Measurements from ENCODE around the gene RRAS2. TPM values are rescaled to one million over a fixed set of nuclear protein-coding genes. Genes with fewer than 3 reads are reported as not detected.

Gene RRAS2
- total RNA-seq, 1 experiment from 2014 or later = 193 TPM

DNA sequence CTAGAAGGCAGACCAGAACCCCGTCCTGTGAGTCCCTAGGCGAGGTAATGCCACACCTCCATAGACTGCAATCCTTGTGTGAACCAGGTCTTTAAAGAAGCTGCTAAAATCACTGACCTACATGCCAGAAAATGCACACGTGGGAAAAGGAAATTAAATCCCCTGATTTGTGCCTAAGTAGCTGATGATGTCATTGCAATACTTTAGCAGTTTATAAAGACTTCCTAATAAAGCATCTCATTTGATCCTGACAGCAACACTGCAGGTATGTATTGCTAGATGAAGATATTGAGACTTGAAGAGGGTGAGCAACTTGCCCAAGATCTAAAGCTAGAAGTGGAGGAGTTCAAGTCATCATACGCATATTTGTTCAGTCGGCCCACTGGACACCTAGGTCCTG, 107.2 kb downstream of the RRAS2 start:
- in situ Hi-C loops (cut with HindIII; ENCODE audit: low pct_unique_long_range_greater_than_20kb, low sequenced_read_pairs) = no loop called here
- DNase-seq (ENCODE audit: low read depth) = no peak

DNA sequence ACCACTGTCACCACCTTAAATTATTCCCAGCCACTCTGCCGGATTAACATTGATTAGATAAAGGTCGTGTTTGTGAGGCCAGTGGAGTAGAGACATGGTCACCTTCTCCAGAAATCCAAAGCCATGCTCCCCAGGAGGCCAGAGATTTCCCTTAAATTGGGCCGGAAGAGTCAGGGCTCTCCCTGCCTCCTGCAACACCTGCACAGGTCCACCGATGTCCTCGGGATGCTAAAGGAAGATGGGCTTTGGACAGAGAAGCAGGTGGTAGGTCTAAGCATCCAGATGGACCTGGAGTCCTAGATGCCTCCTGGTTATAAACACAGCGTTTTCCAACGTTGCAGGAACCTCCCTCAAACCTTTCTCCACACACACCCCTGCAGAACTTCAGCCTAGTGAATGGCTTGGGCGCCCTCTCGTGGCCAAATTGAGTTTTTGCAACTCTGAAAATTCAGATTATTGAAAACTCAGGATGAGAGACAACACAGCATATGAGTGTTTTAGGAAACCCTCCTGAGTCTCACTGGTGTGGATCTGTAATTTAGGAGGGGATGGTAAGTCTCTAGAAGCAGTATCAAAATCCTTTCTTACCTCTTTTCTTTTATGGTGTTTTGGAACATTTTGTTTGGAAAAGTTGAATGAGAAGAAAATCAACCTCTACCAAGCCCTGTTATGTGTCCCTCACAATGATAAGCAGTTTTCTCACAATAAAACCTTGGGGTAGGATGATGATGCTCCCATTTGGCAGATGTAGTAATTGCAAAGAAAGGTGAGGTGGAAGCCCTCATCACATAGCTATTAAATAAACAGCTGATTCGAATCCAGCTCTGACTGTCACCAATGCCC, 109.6 kb downstream of the RRAS2 start:
- DNase-seq (ENCODE audit: low read depth) = peak; percentile 44
- in situ Hi-C loops (cut with HindIII; ENCODE audit: low pct_unique_long_range_greater_than_20kb, low sequenced_read_pairs) = no loop called here

DNA sequence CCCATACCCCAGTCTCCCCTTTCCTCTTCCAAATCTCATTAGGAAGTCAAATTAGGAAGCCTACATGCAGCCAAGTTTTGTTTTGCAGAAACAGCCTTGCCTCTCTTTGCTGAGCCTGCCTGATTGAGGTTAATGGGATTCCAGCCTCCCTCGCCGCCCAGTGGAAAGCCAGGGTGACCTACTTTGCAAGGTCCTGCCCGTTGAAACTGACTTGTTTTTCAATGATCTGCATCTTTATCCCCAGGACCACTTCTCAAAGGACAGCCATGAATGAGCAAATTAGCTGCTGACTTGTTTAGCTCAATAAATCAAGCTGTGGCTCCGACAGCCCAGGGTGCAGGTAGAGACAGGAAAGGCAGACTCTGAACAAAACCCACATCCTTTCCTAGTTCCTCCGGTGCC, 110.4 kb downstream of the RRAS2 start:
- DNase-seq (ENCODE audit: low read depth) = no peak
- in situ Hi-C loops (cut with HindIII; ENCODE audit: low pct_unique_long_range_greater_than_20kb, low sequenced_read_pairs) = no loop called here

DNA sequence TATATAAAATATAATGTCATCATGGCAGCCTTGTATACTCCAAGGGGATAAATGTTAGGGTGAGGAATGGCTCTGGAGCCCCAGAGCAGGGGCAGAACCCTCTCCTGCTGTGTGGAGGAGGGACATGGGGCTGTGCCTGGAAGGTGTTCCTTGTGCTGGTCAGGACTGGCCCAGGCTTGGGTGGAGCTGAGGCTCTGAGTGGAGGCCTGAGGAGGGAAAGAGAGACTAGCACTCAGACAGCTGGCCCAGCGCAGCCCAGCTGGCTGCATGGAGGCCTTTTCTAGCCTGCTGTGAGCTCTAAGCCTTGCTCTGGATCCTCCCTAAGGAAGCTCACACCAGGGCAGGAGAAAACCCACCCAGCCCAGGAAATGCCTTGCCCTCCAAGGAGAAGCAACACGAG, 113.5 kb downstream of the RRAS2 start:
- in situ Hi-C loops (cut with HindIII; ENCODE audit: low pct_unique_long_range_greater_than_20kb, low sequenced_read_pairs) = no loop called here
- no peak for DNase-seq (ENCODE audit: low read depth)

DNA sequence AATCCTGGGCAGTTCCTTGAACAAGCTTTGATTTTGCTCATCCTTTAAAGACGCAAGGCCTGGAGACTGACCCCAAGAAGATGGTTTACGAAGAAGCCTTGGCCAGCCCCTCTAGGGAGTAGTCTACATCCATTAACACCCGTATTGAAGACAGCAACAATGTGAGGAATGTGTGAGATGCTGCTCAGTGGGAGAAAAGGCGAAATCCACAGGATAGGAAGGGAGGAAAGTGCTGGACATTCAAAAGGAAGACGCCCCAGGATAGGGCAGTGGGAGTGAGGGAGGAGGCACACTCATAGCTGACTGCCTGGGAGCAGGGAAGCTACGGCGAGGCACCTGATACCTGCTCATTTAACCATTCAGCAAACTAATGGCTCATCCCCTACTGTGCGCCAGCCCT, 114.1 kb downstream of the RRAS2 start:
- no peak for DNase-seq (ENCODE audit: low read depth)
- in situ Hi-C loops (cut with HindIII; ENCODE audit: low pct_unique_long_range_greater_than_20kb, low sequenced_read_pairs) = no loop called here

DNA sequence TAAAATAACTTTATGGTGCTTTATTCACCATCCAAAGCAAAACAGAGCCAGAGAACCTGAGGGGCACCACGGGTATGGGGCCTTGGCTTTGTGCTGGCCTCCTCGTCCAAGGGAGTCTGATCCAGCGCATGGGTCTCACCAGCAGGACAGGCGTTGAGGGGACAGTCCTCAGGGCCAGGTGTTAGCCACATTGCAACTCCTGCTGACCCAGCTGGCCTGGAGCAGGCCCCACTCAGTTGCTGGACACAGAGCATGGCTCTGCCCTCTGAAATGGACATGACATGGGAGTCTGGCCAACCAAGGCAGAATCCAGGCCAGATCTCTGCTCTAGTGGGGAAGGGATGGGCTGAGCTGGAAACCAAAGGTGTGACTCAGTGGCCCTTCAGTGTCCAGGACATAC, 116.2 kb downstream of the RRAS2 start:
- in situ Hi-C loops (cut with HindIII; ENCODE audit: low pct_unique_long_range_greater_than_20kb, low sequenced_read_pairs) = no loop called here
- no peak for DNase-seq (ENCODE audit: low read depth)

DNA sequence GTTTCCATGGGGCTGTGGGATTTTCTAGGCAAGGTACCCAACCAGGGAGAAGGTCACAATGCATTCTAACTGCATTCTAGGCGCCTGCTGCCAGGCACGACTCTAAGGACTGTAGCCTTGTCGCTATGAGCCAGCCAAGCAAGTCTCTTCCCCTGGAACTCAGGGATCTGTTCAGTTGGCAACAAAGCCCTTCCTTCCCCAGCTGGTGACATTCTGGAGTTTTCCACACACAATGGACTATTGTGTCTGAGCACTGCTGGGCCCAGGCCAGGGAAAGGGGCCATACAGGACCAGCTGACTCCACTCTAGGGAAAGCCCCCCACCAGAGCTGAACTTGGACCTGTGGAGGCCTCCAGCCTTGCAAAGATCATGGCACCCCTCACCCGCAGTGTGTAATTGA, 116.8 kb downstream of the RRAS2 start:
- in situ Hi-C loops (cut with HindIII; ENCODE audit: low pct_unique_long_range_greater_than_20kb, low sequenced_read_pairs) = no loop called here
- DNase-seq (ENCODE audit: low read depth) = no peak

DNA sequence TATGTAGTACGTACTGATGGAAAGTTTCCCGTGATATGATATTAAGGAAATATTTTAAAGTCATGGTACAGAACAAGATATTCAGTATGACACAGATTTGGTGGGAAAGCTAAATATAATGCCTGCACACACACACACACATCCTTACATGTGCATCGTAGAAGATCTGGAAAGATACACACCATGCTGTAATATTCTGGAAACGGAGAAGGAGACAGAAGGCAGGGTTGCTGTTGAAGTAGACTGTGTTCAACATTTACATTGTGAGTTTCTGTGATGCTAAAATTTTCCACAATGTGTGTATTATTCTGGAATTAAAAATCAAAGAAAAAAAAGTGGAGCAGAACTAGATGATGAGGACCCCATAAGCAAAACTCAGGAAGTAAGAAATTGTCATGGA, 118.0 kb downstream of the RRAS2 start:
- in situ Hi-C loops (cut with HindIII; ENCODE audit: low pct_unique_long_range_greater_than_20kb, low sequenced_read_pairs) = no loop called here

DNA sequence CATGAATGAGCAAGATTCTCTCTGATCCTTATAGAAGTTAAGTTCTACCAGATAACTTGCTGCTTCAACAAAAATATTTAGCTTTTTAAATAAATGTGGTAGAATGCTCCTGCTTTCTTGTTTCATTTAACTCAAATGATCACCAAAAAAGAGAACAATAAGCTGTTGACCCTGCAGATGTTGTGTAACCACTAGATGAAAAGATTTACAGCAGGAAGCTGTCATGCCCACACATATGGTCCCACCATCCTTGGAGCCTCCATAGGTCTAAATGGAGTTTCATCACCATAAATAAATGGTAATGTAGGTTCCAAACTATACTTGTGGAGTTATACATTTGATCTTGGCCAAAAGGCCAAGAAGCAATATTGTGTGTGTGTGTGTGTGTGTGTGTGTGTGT, 118.8 kb downstream of the RRAS2 start:
- DNase-seq (ENCODE audit: low read depth) = no peak
- in situ Hi-C loops (cut with HindIII; ENCODE audit: low pct_unique_long_range_greater_than_20kb, low sequenced_read_pairs) = no loop called here

More for the DNA sequence above, 118.0 kb downstream of the RRAS2 start:
- no peak for DNase-seq (ENCODE audit: low read depth)

DNA sequence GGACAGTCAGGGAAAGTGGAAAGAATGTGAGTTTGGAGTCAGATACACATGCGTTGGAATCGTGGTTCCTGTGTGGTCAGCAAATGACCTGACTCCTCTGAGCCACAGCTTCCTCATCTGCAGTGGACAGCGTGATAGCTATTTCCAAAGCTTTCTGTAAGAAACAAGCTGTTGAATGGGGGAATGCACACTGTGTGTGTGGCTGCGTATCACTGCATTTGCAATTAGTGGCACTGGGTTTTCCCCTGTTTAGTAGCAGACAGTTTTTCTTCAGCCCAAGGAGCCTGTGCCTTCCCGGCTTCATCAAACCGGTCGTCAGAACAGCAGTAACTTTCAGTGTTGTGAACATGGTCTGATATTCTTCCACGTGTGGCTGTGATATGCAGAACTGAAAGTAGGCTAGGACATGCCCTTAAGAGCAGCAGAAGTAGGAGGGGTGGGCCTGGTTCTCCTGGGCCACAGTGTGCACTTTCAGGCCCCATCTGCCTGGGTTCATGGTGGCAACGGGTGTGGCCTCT, 121.5 kb downstream of the RRAS2 start:
- in situ Hi-C loops (cut with HindIII; ENCODE audit: low pct_unique_long_range_greater_than_20kb, low sequenced_read_pairs) = no loop called here
- DNase-seq (ENCODE audit: low read depth) = no peak

DNA sequence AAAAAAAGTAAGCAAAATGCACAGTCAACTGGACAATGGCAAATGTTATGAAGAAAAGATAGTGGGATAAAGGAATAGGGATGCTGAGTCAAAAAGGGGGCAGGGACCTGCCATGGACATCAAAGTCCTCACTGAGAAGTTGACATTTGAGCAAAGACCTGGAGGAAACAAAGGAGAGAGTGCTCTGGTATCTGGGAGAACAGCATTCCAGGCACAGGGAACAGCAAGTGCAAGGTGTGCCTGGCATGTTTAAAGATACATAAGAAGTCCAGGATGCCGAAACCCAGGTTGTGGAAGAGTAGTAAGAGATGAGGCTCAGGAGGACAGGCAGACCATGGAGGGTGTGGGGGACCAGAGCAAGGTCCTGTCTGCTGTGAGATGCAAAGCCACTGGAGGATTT, 123.3 kb downstream of the RRAS2 start:
- in situ Hi-C loops (cut with HindIII; ENCODE audit: low pct_unique_long_range_greater_than_20kb, low sequenced_read_pairs) = no loop called here
- no peak for DNase-seq (ENCODE audit: low read depth)

DNA sequence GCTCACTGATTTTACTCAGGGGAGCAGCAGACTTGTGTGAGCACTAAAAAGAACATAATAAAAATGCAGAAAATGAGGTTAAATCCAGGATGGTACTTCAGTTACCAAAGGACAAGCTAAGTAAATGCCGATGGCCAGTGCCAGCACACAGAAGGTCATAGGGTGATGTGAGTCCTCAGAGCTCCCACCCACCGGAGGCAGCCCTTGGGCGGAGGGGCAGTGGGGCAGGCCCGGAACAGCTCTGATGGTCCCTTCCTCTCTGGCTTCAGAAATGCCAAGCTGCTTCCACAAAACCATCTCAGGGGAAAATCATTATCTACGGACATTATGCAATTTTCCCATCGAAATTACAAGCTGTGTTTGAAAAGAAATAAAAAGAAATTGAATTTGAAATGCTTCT, 124.5 kb downstream of the RRAS2 start:
- in situ Hi-C loops (cut with HindIII; ENCODE audit: low pct_unique_long_range_greater_than_20kb, low sequenced_read_pairs) = no loop called here

DNA sequence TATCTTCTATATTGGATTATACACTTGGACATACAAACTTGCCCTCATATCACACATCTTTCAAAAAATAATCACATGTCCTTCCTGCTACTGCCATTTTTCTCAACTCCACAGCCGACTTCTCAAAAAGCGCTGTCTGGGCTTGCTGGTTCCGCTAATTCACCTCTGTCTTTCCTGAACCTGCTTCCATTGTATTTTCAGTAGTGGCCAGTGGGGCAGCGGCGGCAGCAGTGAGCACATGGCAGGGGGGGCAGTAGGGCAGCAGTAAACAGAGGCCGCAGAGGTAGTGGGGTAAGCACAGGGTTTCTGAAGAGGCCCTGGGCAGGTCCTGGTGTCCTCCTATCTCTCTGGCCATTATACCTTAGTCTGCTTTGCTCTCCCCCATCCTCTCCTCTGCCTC, 126.3 kb downstream of the RRAS2 start:
- in situ Hi-C loops (cut with HindIII; ENCODE audit: low pct_unique_long_range_greater_than_20kb, low sequenced_read_pairs) = no loop called here

More for the DNA sequence above, 124.5 kb downstream of the RRAS2 start:
- DNase-seq (ENCODE audit: low read depth) = no peak

DNA sequence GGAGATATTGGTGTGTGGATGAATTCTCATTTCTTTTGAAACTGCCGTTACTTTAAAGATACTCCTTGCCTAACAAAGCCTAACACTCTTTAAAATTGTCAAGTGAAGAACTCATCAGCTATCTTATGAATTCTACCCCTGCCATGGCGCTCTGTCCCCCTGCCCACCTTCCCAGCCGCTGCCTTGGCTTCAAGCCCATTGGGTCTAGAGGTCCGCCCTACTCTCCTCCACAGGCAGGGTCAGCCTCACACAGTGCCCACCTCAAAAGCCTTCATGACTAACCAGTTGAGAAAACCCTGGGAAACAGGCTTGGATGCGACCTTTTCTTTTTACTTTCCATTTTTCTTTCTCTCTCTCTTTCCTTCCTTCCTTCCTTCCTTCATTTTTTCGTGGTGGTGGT, 128.6 kb downstream of the RRAS2 start:
- in situ Hi-C loops (cut with HindIII; ENCODE audit: low pct_unique_long_range_greater_than_20kb, low sequenced_read_pairs) = no loop called here
- DNase-seq (ENCODE audit: low read depth) = no peak

More for the DNA sequence above, 126.3 kb downstream of the RRAS2 start:
- DNase-seq (ENCODE audit: low read depth) = no peak

DNA sequence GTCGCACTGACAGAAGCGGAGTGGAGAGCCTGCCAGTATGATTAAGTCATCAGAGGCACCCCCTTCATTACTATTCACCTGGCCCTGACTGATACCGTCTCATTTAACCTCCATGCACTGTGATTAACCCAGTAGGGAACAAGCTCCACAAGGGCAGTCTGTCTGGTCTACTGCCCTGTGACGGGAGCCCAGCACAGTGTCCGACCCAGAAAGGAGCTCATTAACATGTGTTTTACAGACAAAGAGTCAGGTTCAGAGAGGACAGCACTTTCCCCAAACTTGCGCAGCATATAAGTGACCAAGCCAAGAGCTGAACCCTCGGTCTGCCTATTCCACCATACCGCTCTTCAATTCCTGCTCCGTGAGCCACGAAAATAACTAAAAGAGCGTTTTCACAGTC, 129.5 kb downstream of the RRAS2 start:
- in situ Hi-C loops (cut with HindIII; ENCODE audit: low pct_unique_long_range_greater_than_20kb, low sequenced_read_pairs) = no loop called here
- DNase-seq (ENCODE audit: low read depth) = no peak

DNA sequence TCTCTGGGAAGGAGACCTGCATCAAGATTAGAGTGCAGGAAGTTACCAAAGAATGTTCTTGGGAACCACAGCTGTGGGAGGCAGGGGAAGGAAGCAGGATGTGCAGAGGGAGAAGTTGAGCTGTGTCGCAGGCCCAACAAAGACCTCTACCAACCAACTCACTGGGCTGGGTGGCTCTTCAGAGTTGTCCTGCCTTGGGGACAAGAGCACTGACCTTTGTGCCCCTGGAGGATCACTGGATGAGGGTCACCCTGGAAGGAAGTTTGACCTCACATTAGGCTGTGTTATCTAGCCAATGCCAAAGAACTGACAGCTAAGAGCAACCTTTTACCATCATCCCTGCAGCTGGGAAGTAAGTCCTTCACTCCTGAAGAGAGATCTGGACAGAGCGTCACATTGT, 130.6 kb downstream of the RRAS2 start:
- in situ Hi-C loops (cut with HindIII; ENCODE audit: low pct_unique_long_range_greater_than_20kb, low sequenced_read_pairs) = no loop called here
- DNase-seq (ENCODE audit: low read depth) = no peak
